K562 (cell line): ENCODE data around the gene FBXW11. TPM values are rescaled to one million over a fixed set of nuclear protein-coding genes. Genes with fewer than 3 reads are reported as not detected.

Experiments used
- ARID4B ChIP-seq: sonication (generic); formaldehyde crosslinking; IDR thresholded peaks from 2 replicates; pipeline ENCODE4 v1.8.0; 2022; ENCODE audit warnings: mild to moderate bottlenecking, missing genetic modification reagents
- CXXC5 ChIP-seq: fragments of 250-450 bp; sonication (Bioruptor Pico); IDR thresholded peaks from 2 replicates; pipeline ENCODE4 v1.8.0; 2022; ENCODE audit warnings: inconsistent platforms, mild to moderate bottlenecking, moderate library complexity
- DACH1 ChIP-seq: fragments of 450-650 bp; IDR thresholded peaks from 2 replicates; pipeline ENCODE4 v1.6.1; 2018; ENCODE audit not compliant: partially characterized antibody
- E2F1 ChIP-seq: sonication (generic); formaldehyde crosslinking; IDR thresholded peaks from 2 replicates; pipeline ENCODE4 v1.8.1; 2023; ENCODE audit warnings: mild to moderate bottlenecking, missing genetic modification reagents, moderate library complexity
- E2F6 ChIP-seq, 2 experiments: IDR thresholded peaks; 2 replicates each; pipeline ENCODE4 v1.6.1; 2011; ENCODE audit warnings: borderline replicate concordance in 1 of 2, control low read depth in 1 of 2, low read depth in 1 of 2, low read length in 1 of 2, mild to moderate bottlenecking in 1 of 2, mixed read lengths in 1 of 2, moderate library complexity in 1 of 2; ENCODE audit not compliant: insufficient read depth in 1 of 2, insufficient read length in 1 of 2, poor library complexity in 1 of 2, severe bottlenecking in 1 of 2; ENCODE audit errors: extremely low read depth in 1 of 2
- FOS ChIP-seq: IDR thresholded peaks from 3 replicates; pipeline ENCODE4 v1.6.1; 2011; ENCODE audit not compliant: insufficient read length; ENCODE audit errors: extremely low read depth
- HMG20B ChIP-seq: fragments of 250-450 bp; sonication (Bioruptor Pico); IDR thresholded peaks from 2 replicates; pipeline ENCODE4 v1.5.0; 2021; ENCODE audit warnings: mild to moderate bottlenecking
- KAT2B ChIP-seq: IDR thresholded peaks from one replicate; pipeline ENCODE4 v1.6.1; 2012; ENCODE audit warnings: low read depth, mild to moderate bottlenecking, control low read depth, inconsistent platforms, low read length, moderate library complexity
- MAFK ChIP-seq: IDR thresholded peaks from 2 replicates; pipeline ENCODE4 v1.6.1; 2011; ENCODE audit warnings: low read length, improper control_type of control experiment
- MBD2 ChIP-seq: sonication (generic); IDR thresholded peaks from 2 replicates; pipeline ENCODE4 v1.6.1; 2016; ENCODE audit warnings: low read depth, borderline replicate concordance
- MEIS2 ChIP-seq: fragments of 450-650 bp; IDR thresholded peaks from 2 replicates; pipeline ENCODE4 v1.6.1; 2014; ENCODE audit warnings: mild to moderate bottlenecking; ENCODE audit not compliant: partially characterized antibody
- NFE2L1 ChIP-seq: fragments of 450-650 bp; IDR thresholded peaks from 2 replicates; pipeline ENCODE4 v1.6.1; 2016; ENCODE audit warnings: missing genetic modification characterization, low read depth, mild to moderate bottlenecking, missing compliant biosample characterization, moderate library complexity, borderline replicate concordance
- PRMT5 ChIP-seq: sonication (generic); formaldehyde crosslinking; IDR thresholded peaks from 2 replicates; pipeline ENCODE4 v1.5.0; 2020; ENCODE audit warnings: missing genetic modification reagents
- RBM15 ChIP-seq: fragments of 200-400 bp; formaldehyde crosslinking; IDR thresholded peaks from 2 replicates; pipeline ENCODE4 v1.6.1; 2018; ENCODE audit warnings: mild to moderate bottlenecking, low read length, moderate library complexity; ENCODE audit not compliant: insufficient read depth
- U2AF1 ChIP-seq: fragments of 200-400 bp; formaldehyde crosslinking; optimal IDR thresholded peaks from 2 replicates; pipeline ENCODE3; 2017; ENCODE audit warnings: mild to moderate bottlenecking, low read depth, low read length, moderate library complexity
- ZNF184 ChIP-seq: sonication (generic); formaldehyde crosslinking; IDR thresholded peaks from 2 replicates; pipeline ENCODE4 v1.5.0; 2020; ENCODE audit warnings: missing genetic modification reagents
- ZNF280B ChIP-seq: fragments of 250-450 bp; sonication (Bioruptor Pico); IDR thresholded peaks from 2 replicates; pipeline ENCODE4 v1.5.1; 2021; ENCODE audit warnings: mild to moderate bottlenecking
- ZNF445 ChIP-seq: fragments of 250-450 bp; sonication (Bioruptor Pico); IDR thresholded peaks from 2 replicates; pipeline ENCODE4 v1.4.0; 2020; ENCODE audit warnings: low read depth, mild to moderate bottlenecking, moderate library complexity
- ZNF79 ChIP-seq: fragments of 250-450 bp; sonication (Bioruptor Pico); IDR thresholded peaks from 2 replicates; pipeline ENCODE4 v1.4.0; 2020; ENCODE audit warnings: low read depth, mild to moderate bottlenecking, moderate library complexity
- polyA plus RNA-seq, 8 experiments: library from polyadenylated mRNA; depleted of rRNA in 4 of 8; stranded (reverse) in 5 of 8; unstranded in 3 of 8; fragments of >200 nt; fragmentation: Nextera tagmentation in 2 of 8; fragmentation: Illumina TruSeq in 1 of 8; extraction: Ambion mirVana in 2 of 8; extraction: Trizol in 1 of 8; gene quantifications; 2 replicates each; pipeline versions ENCODE4 v1.2.1 to v1.2.3, GENCODE V29; 2011 to 2014; ENCODE audit warnings: inconsistent platforms in 1 of 8, missing spikeins in 1 of 8
- total RNA-seq, 7 experiments: library from RNA; depleted of rRNA in 6 of 7; stranded (reverse); fragments of >200 nt in 6 of 7; fragmentation: Illumina TruSeq in 2 of 7; extraction: Trizol in 2 of 7; gene quantifications; 2 replicates each; pipeline versions ENCODE4 v1.2.1 to v1.2.3, GENCODE V29; 2011 to 2021; ENCODE audit warnings: low replicate concordance in 1 of 7

Gene FBXW11
- total and polyA plus RNA-seq, 9 of the 15 experiments (the other 6 are each of a cell fraction or from before 2014, with no cell fraction given) = 3.0 to 28.6 (median 23.6) TPM

GRCh38 chr5:172006321-172007174, at the start of gene FBXW11 (continued):
- TF ChIP-seq NFE2L1 = no peak
- no peak for TF ChIP-seq E2F1 (CRISPR knock-in tag)
- TF ChIP-seq E2F6 (IDR thresholded peaks at IDR 0.05; ENCODE audit: borderline replicate concordance in 1 of 2, extremely low read depth in 1 of 2, insufficient read depth in 1 of 2, insufficient read length in 1 of 2, low read depth in 1 of 2, low read length in 1 of 2, poor library complexity in 1 of 2, severe bottlenecking in 1 of 2) = peak in 1 of 2 experiments; percentile 48
- TF ChIP-seq MBD2 = peak; percentile 76; the same call in 1 of the 2 replicates
- TF ChIP-seq RBM15 = no peak
- no peak for TF ChIP-seq FOS
- peak; percentile 92 for TF ChIP-seq CXXC5 (CRISPR knock-in tag)
- TF ChIP-seq MEIS2 = peak; percentile 35
- no peak for TF ChIP-seq ZNF79 (CRISPR knock-in tag)
- no peak for TF ChIP-seq HMG20B
- no peak for TF ChIP-seq MAFK
- no peak for TF ChIP-seq U2AF1
- no peak for TF ChIP-seq ZNF184
- TF ChIP-seq PRMT5 (CRISPR knock-in tag) = no peak
- TF ChIP-seq ARID4B = peak; percentile 93
- no peak for TF ChIP-seq KAT2B
- no peak for TF ChIP-seq ZNF280B (CRISPR knock-in tag)
- no peak for TF ChIP-seq DACH1
- TF ChIP-seq ZNF445 (CRISPR knock-in tag) = no peak
